Measurements from ENCODE around the gene SPATA1. TPM values are rescaled to one million over a fixed set of nuclear protein-coding genes. Genes with fewer than 3 reads are reported as not detected.

Gene SPATA1
- total and polyA plus RNA-seq, 2 donors from 2014 or later, result 0.62 to 2.5 TPM

DNA sequence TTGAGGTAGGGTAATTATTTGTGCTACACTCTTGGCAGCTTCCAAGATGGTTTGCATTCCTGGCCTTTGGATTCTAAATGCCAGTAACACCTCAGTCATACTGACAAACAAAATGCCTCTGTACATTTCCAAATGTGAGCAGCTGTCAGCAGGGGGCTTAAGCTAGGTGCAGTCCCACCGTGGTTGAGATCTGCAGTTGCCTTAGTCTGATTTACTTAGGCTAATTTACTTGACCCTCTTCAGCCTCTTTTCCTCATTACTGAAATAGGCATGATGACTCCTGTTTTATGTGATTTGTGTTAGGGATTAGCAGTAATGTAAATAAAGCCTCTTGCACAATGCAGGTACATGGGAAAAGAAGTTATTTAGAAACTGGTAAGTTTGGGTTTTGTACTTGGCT lies 13.5 kb upstream of the SPATA1 start:
- Histone ChIP-seq H3K27me3 (ENCODE audit: control insufficient read depth, insufficient read depth, low read length) (no peaks in the 10 kb centered on the region), H3K4me3 (ENCODE audit: low read length in 3 of 3) (no peak overlapping the region), H3K9ac (ENCODE audit: low read length in 3 of 3) (no peak overlapping the region), H3K36me3 (ENCODE audit: control insufficient read depth in 2 of 3, insufficient read depth in 3 of 3, low read length in 3 of 3) (peaks cover 4 to 29% (median 14%) of the 10 kb centered on the region in 3 donors), H3K9me3 (ENCODE audit: control insufficient read depth in 2 of 3, insufficient read depth in 1 of 3, low read length in 3 of 3) (no peaks in the 10 kb centered on the region), H3K27ac (ENCODE audit: low read depth in 2 of 2, low read length in 2 of 2) (no peak overlapping the region), H3K4me1 (ENCODE audit: control insufficient read depth in 2 of 3, insufficient read depth in 2 of 3, low read depth in 1 of 3, low read length in 3 of 3) (no peaks in the 10 kb centered on the region)
- intact Hi-C loops (cut with DNase I), result no loop called here
- FAIRE-seq (no peak), DNase-seq (no peak)
- TF ChIP-seq, protein P1, sequence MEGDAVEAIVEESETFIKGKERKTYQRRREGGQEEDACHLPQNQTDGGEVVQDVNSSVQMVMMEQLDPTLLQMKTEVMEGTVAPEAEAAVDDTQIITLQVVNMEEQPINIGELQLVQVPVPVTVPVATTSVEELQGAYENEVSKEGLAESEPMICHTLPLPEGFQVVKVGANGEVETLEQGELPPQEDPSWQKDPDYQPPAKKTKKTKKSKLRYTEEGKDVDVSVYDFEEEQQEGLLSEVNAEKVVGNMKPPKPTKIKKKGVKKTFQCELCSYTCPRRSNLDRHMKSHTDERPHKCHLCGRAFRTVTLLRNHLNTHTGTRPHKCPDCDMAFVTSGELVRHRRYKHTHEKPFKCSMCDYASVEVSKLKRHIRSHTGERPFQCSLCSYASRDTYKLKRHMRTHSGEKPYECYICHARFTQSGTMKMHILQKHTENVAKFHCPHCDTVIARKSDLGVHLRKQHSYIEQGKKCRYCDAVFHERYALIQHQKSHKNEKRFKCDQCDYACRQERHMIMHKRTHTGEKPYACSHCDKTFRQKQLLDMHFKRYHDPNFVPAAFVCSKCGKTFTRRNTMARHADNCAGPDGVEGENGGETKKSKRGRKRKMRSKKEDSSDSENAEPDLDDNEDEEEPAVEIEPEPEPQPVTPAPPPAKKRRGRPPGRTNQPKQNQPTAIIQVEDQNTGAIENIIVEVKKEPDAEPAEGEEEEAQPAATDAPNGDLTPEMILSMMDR (IDR thresholded peaks at IDR 0.05; ENCODE audit: borderline replicate concordance, extremely low read depth, insufficient read depth), result no peak

DNA sequence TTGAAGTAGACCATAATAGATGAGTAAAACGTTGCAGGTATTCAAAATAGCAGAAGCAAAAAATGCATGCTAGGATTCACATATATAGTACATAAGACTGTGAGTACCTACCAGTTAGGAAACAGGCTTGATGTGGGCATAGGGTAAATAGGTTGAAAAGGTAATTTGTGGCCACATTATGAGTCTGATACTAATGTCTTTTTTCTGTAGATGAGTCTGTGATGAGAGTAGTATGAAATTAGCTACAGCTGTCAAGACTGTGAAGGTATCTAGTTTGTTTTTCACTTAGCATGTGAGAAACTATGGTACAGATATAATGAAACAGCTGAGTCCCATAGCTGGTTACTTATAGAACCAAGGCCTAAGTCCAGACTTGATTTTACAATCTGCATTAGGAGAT lies 12.4 kb upstream of the SPATA1 start:
- Histone ChIP-seq H3K9ac (ENCODE audit: low read length in 3 of 3) (no peak overlapping the region), H3K4me3 (ENCODE audit: low read length in 3 of 3) (no peak overlapping the region), H3K36me3 (ENCODE audit: control insufficient read depth in 2 of 3, insufficient read depth in 3 of 3, low read length in 3 of 3) (peaks cover 6 to 39% (median 14%) of the 10 kb centered on the region in 3 donors), H3K27ac (ENCODE audit: low read depth in 2 of 2, low read length in 2 of 2) (no peak overlapping the region), H3K9me3 (ENCODE audit: control insufficient read depth in 2 of 3, insufficient read depth in 1 of 3, low read length in 3 of 3) (no peaks in the 10 kb centered on the region), H3K27me3 (ENCODE audit: control insufficient read depth, insufficient read depth, low read length) (no peaks in the 10 kb centered on the region), H3K4me1 (ENCODE audit: control insufficient read depth in 2 of 3, insufficient read depth in 2 of 3, low read depth in 1 of 3, low read length in 3 of 3) (no peaks in the 10 kb centered on the region)
- no peak for FAIRE-seq
- intact Hi-C loops (cut with DNase I), result no loop called here
- TF ChIP-seq, protein P1 (IDR thresholded peaks at IDR 0.05; ENCODE audit: borderline replicate concordance, extremely low read depth, insufficient read depth), result no peak
- no peak for DNase-seq

DNA sequence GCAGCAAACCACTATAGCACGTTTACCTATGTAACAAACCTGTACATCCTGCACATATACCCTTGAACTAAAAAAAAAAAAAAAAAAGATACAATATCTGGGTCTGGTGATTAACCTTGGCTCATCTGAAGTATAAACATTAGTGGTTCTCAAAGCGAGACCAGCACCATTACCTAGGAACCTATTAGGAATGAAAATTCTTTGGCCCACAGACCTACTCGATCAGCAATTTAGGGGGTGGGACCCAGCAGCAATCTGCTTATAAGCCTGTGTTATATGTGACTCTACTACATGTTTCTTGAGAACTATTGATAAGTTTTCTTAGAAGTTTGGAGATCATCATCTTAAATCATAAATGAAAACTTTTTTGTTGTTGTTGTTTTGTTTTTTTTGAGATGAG lies 9.7 kb upstream of the SPATA1 start:
- Histone ChIP-seq H3K27ac (ENCODE audit: low read depth in 2 of 2, low read length in 2 of 2) (no peak overlapping the region), H3K27me3 (ENCODE audit: control insufficient read depth, insufficient read depth, low read length) (no peaks in the 10 kb centered on the region), H3K9ac (ENCODE audit: low read length in 3 of 3) (no peak overlapping the region), H3K4me1 (ENCODE audit: control insufficient read depth in 2 of 3, insufficient read depth in 2 of 3, low read depth in 1 of 3, low read length in 3 of 3) (peaks cover 0 to 2% (median 0%) of the 10 kb centered on the region in 3 donors), H3K36me3 (ENCODE audit: control insufficient read depth in 2 of 3, insufficient read depth in 3 of 3, low read length in 3 of 3) (peaks cover 9 to 25% (median 11%) of the 10 kb centered on the region in 3 donors), H3K4me3 (ENCODE audit: low read length in 3 of 3) (no peak overlapping the region), H3K9me3 (ENCODE audit: control insufficient read depth in 2 of 3, insufficient read depth in 1 of 3, low read length in 3 of 3) (no peaks in the 10 kb centered on the region)
- DNase-seq (no peak), FAIRE-seq (no peak)
- TF ChIP-seq, protein P1 (IDR thresholded peaks at IDR 0.05; ENCODE audit: borderline replicate concordance, extremely low read depth, insufficient read depth), result no peak
- intact Hi-C loops (cut with DNase I), result no loop called here

Data from kidney (tissue), 14 donors.